ENCODE results near the gene WASF3.

DNA sequence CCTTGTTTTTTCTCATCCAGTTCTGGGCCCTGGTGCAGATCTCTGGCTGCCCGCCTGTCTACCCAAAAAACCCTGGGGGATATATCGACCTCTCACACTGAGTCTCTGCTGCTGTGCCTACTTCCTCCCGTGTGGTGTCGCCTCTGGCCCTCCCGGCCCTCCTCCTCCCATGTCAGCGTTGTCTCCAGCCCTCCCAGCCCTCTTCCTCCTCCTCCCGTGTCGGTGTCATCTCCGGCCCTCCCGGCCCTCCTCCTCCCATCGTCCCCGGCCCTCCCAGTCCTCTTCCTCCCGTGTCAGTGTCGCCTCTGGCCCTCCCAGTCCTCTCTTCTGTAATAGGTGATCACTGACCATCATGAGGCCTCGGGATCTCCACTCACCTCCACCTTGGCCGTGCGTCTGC is 121.3 kb downstream of the WASF3 start:
- TF ChIP-seq, protein P1, sequence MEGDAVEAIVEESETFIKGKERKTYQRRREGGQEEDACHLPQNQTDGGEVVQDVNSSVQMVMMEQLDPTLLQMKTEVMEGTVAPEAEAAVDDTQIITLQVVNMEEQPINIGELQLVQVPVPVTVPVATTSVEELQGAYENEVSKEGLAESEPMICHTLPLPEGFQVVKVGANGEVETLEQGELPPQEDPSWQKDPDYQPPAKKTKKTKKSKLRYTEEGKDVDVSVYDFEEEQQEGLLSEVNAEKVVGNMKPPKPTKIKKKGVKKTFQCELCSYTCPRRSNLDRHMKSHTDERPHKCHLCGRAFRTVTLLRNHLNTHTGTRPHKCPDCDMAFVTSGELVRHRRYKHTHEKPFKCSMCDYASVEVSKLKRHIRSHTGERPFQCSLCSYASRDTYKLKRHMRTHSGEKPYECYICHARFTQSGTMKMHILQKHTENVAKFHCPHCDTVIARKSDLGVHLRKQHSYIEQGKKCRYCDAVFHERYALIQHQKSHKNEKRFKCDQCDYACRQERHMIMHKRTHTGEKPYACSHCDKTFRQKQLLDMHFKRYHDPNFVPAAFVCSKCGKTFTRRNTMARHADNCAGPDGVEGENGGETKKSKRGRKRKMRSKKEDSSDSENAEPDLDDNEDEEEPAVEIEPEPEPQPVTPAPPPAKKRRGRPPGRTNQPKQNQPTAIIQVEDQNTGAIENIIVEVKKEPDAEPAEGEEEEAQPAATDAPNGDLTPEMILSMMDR (IDR thresholded peaks at IDR 0.05; ENCODE audit: low read length) = no peak
- TF ChIP-seq EZH2 (IDR thresholded peaks at IDR 0.05; ENCODE audit: borderline replicate concordance, low read length) = no peak
